Activated gamma-delta T cell (primary cell): ENCODE measurements around the gene DCST1.
A peak's percentile ranks its signal among the peaks of the same experiment; 100 is the strongest.

Source experiments
- DNase-seq: peaks from one replicate; lab custom pipeline; 2025; lab: John Stamatoyannopoulos, UW

DCST1 gene

DNA sequence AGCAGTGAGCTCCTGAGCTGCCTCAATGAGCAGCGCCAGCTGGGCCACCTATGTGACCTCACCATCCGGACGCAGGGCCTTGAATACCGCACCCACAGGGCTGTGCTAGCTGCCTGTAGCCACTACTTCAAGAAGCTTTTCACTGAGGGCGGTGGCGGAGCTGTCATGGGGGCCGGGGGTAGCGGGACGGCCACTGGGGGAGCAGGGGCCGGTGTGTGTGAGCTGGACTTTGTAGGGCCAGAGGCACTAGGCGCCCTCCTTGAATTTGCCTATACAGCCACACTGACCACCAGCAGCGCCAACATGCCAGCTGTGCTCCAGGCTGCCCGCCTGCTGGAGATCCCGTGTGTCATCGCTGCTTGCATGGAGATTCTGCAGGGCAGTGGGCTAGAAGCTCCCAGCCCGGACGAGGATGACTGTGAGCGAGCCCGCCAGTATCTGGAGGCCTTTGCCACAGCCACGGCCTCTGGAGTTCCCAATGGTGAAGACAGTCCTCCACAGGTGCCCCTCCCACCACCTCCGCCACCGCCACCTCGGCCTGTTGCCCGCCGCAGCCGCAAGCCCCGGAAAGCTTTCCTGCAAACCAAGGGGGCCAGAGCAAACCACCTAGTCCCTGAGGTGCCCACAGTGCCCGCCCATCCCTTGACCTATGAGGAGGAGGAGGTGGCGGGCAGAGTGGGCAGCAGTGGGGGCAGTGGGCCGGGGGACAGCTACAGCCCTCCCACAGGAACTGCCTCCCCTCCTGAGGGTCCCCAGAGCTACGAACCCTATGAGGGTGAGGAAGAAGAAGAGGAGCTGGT lies 18.7 kb upstream of the DCST1 start:
- DNase-seq = no peak

DNA sequence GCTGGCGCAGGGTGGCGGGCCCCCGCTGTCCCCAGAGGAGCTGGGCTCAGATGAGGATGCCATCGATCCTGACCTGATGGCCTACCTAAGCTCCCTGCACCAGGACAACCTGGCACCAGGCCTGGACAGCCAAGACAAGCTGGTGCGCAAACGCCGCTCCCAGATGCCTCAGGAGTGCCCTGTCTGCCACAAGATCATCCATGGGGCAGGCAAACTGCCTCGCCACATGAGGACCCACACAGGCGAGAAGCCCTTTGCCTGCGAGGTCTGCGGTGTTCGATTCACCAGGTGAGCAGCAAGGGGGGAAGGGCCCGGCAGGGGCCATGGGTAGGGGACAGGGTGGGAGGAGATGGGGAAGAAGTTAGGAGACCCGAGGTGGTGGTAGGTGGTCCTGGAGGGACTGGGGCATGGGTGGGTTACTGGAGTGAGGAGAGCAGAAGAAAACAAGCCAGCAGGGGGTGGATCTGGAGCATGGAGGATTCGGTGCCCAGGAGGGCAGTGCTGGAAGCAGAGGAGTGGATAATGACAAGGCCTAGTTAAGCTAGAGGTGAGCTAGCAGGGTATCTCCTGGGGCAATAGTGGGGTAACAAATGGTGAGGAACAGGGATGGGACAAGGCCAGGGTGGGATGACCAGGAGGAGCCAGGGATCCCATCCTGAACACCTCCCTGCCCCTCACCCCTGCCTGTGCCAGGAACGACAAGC lies 17.9 kb upstream of the DCST1 start:
- no peak for DNase-seq

DNA sequence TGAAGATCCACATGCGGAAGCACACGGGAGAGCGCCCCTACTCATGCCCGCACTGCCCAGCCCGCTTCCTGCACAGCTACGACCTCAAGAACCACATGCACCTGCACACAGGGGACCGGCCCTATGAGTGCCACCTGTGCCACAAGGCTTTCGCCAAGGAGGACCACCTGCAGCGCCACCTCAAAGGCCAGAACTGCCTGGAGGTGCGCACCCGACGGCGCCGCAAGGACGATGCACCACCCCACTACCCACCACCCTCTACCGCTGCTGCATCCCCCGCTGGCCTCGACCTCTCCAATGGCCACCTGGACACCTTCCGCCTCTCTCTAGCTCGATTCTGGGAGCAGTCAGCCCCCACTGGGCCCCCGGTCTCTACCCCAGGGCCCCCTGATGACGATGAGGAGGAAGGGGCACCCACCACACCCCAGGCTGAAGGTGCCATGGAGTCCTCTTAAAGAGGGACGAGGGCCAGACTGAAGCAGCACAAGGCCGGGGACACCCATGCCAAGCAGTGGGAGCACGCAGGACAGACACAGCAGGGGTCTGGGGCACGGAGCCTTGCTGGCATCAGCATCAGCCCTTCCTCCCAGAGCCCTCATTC lies 17.3 kb upstream of the DCST1 start:
- no peak for DNase-seq

DNA sequence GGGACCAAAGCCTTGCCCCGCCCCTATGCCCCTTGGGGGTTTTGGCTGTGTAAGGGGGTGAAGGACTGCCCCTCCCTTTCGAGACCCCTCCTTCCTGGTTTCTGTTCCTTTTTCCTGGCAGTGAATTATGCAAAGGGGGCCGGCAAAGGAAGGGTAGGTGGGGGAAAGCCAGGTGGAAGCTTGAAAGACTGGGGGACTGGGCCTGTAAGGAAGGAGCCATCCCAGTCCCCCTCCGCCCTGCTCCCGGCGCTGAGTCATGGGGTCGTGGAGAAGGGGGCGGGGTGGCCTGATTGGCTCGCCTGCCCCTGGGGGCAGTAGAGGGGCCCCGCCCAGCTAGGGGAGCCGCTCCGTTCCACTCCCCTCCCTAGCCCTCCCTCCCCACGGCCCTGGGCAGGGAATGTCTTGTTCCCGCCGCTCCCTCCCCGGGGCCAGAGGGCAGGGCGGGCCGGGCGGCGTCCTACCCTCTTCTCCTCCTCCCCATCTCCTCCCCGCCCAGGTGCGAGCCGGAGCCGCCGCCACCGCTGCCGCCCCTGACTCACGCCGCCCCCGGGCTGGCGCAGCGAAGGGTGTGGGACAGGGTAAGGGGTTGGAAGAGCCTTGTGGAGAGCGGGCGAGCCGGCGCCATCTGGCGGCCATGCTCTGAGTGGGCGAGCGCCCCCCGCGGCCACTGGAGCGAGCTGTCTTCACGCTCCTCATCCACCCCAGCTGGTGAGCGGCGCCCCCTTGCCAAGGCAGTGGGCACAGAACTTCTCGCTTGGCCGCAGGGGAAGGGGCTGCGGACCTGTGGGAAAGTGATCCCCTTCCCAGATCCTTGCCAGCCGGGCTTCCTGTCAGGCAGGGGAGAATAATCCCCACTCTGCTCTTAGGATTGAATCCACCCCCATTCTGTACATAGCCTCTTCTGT lies 16.3 kb upstream of the DCST1 start:
- DNase-seq = peak; percentile 80

DNA sequence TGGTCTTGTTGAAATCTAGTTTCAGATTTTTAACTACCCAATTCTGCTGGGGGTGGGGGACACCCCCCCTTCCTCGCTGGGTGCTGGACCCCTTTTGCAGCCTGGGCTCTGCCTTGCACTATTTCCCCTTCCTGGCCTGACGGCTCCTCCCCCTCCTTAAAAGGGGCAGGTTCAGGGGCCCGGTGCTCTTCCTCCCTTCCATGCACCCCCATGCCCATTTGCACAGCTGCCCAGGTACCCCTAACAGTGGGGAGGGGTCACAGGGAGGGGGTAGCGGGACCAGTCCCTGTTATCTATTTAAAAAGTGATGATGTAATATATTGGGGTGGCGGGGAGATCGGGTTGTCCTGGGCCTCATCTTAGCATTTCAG lies 15.7 kb upstream of the DCST1 start:
- DNase-seq = no peak

DNA sequence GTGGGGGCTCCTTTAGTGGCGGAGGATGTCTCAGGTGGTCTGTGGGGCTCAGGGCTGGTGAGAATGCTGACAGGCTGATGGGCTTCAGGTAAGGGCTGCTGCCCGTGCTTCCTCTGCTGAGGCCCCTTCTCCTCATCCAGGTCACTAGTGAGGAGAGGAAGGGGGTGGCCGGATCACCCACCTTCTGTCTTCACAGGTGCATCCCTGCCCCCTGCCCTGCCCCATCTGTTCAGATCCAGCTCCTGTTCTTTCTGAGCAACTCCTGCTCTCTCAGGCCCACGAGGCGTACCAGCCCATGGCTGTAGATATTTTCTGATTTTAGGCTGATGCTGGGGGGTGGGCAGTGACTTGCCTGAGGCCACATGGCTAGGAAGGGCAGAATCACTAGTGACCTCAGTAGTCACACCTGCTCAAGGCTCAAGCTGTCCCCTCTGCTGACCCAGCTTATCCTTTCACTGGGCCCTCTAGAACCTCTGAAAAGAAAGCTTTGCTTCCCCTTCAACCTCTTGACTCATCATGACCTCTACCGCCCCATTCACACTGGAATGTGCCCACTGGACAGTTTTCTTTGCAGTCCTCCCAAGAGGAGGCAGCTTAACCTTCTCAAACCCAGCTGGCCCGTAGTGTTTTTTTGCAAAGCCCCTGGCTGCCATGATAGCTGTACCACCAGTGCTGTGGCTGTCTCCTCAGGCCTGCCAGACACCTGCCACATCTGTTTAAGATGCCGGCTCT lies 14.8 kb upstream of the DCST1 start:
- DNase-seq = no peak

- DNase-seq = no peak
These were observed 14.0 kb upstream of the DCST1 start for GRCh38 chr1:155019377-155020245.

DNA sequence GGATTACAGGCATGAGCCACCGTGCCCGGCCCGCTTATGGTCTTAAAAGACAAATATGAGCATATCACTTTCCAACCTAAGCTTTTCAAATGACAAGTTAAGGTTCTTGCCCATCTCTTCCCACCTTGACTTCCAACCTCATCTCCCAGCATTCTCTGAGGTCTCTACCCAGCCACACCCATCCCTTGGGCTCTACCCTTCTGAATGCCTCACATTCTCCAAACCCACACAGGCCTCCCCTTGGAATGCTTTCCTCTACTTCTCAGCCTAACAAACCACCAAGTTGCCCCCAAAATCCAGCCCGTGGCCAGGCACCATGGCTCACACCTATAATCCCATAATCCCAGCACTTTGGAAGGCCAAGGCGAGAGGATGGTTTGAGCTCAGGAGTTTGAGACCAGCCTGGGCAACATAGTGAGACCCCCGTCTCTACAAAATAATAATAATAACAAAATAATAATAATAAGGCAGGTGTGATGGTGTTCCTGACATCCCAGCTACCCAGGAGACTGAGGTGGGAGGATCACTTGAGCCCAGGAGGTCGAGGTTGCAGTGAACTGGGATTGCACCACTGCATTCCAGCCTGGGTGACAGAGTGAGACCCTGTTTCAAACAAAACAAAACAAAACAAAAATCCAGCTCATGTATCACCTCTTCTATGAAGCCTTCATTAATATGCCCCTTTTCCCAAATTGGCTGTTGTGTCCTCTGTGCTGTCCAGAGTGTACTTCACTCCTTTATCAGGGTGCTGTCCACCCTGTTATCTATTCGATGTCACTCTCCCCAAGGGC lies 11.3 kb upstream of the DCST1 start:
- DNase-seq = no peak

DNA sequence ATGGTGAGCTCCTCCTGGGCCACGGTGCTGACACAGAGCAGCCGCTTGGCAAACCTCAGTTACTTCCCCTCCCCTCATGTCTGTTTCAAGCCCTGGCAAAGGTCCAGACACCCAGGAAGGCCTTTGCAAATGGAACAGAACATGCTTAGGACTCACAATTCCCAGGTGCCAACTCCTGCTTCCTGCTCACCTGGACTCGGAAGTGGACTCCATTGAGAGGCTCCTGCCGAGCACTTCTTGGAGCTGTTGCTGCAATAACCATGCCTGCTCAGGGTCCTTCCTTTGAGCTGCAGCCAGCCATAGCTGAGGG lies 10.7 kb upstream of the DCST1 start:
- no peak for DNase-seq

DNA sequence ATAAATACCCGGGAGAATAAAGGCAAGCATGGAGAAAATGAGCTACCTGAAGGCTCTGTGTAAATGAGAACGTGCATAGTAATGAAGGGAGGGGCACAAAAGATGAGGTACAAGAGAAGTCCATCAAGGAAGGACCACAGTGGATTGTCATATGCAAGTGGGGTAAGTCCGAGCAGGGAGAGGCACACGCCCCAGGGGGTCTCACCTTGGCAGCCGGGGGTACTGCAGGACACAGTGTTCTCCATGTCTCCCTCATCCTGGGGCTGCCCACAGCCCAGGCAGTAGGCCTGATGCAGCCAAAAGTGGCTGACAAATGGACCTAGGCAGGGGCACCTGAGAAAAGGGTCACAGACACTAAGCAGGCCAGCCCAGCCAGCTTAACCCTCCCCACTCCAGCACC lies 10.0 kb upstream of the DCST1 start:
- no peak for DNase-seq

DNA sequence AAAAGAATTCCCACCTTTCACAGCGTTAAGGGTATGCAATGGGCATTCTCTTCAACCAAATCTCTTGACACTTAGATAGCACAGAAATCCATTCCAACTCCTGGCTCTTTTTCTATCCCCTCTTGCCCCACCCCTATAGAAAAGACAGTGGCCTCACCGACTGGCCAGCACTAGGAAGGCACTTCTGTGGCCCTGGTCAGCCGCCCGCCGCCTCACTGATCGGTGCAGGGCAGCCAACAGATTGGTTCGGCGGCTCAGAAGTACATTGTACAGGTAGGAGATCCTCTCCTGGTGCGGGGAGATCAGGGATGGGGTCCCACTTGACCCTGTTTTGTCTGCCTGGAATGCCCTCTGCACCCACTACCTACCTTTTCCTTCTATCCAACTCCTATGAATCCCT lies 9.3 kb upstream of the DCST1 start:
- no peak for DNase-seq

DNA sequence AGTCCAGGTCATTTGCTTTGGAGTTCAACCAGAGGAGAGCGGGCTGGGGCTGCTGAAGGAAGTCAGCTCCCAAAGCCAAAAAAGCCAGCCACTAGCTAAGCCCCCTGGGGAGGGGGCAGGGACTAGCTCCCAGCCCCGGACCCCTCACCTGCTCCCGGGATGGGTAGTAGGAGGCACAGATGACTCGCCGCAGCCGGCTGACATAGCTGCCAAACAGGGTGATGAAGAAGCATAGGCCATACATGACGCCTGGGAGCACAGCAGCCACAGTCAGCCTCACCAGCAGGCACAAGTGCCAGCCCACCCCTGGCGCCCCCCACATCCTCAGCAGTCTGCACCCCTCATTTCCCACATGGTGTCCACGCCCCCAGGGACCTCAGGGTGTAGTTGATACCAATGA lies 7.5 kb upstream of the DCST1 start:
- no peak for DNase-seq

DNA sequence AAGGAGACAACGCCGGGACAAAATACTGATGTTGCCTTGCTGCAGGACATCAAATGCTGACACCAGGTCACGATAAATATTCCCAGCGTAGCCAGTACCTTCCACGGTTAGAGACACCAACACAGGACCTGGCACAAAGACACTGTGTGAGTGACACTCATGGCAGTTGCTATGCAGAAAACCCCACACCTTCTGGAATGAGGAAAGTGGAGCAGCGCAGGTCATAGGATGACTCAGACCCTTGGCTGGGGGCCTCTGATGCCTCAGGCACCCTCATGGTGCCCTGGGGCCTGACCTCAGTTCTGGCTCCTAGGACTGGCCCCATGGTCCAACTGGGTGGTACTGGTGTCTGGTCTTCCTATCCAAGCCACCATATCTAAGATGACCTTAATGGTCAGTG lies 7.0 kb upstream of the DCST1 start:
- no peak for DNase-seq

DNA sequence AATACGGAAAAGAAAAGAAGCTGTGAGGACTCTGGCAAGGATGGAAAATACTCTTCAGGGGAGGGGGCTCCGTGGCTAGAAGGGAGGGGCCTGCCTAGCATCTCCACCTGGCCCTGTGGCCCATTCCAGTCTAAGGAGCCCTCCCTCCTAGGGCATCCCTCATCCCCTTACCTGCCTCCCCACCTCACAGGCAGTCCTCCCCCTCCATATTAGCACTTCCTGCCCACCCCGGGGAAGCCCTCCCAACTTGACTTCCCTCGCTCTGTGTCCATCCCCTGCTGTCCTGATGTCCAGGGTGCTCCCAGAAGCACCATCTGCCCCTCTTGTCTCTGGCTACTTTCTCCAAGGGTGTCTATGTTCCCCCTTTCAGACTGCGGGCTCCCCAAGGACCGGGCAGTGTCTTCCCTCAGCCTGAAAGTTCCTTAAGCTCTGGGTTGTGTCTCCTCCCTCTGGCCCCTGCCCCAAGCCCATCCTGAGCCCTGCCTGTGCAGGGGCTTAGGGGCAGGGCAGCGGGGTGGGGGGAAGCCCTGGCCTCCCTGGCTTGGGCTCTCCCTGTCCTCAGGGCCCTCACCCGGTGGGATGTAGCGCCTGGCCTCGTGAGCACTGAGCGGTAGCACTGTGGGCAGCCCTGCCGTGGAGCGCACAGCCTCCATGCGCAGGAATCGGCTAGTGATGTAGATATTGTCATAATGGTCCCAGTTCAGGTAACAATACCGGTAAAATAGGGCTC lies 3.9 kb upstream of the DCST1 start:
- no peak for DNase-seq

DNA sequence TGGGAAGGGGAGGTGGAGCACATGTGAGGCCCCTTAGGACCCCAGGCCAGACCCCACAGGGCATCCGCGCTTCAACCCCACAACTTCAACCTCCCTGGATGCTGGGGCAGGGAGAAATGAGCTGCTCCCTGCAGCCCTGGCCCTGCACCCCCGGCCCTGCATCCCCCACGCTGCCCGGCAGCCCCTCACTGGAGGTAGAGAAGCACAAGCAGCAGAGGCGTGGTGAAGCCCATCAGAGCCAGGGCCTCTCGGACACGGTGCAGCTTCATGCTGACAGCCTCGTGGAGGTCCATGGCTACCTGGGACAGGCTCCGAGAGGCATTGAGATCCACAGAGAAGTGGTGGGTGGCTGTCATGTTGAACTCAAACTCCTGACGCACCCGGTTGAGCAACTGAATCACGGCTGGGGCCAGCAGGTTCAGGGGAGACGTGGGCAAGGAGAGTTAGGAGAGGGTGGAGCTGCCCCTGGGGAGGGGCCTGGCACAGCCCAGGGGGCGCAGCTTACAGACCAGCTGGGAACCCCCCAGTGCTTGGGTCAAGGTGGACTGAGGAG lies 3.3 kb upstream of the DCST1 start:
- DNase-seq = no peak

GRCh38 chr1:155030899-155031298 lies 2.7 kb upstream of the DCST1 start:
- no peak for DNase-seq

GRCh38 chr1:155032886-155033285 lies 738 bp upstream of the DCST1 start:
- no peak for DNase-seq

GRCh38 chr1:155034318-155035208 lies 939 bp downstream of the DCST1 start:
- no peak for DNase-seq
